Panc1 (cell line): Measurements from ENCODE around the gene MRPS27.

Experiments used
- CTCF ChIP-seq: fragments of 450-650 bp; IDR thresholded peaks from 2 replicates; pipeline ENCODE4 v1.5.1; 2017; ENCODE audit warnings: mild to moderate bottlenecking
- POLR2AphosphoS5 ChIP-seq: IDR thresholded peaks from 2 replicates; pipeline ENCODE4 v1.6.1; 2012; ENCODE audit warnings: mild to moderate bottlenecking, low read depth, low read length, moderate library complexity
- REST ChIP-seq, 2 experiments: IDR thresholded peaks; 2 replicates each; pipeline ENCODE4 v1.6.1; 2011 to 2012; ENCODE audit warnings: low read depth in 2 of 2, control low read depth in 1 of 2, low read length in 1 of 2, mild to moderate bottlenecking in 1 of 2, moderate library complexity in 1 of 2; ENCODE audit not compliant: insufficient read depth in 1 of 2
- SIN3A ChIP-seq: IDR thresholded peaks from 2 replicates; pipeline ENCODE4 v1.6.1; 2012; ENCODE audit warnings: low read depth, mild to moderate bottlenecking, low read length, moderate library complexity, borderline replicate concordance; ENCODE audit not compliant: insufficient read depth

GRCh38 chr5:72232838-72233237 lies 87.2 kb downstream of the MRPS27 start:
- TF ChIP-seq CTCF (no peak), POLR2AphosphoS5 (no peak), REST (IDR thresholded peaks at IDR 0.05; ENCODE audit: insufficient read depth in 1 of 2, low read depth in 2 of 2, low read length in 1 of 2) (no peak), SIN3A (no peak)
